ENCODE data around the gene GRIN2A.

Gene GRIN2A

DNA sequence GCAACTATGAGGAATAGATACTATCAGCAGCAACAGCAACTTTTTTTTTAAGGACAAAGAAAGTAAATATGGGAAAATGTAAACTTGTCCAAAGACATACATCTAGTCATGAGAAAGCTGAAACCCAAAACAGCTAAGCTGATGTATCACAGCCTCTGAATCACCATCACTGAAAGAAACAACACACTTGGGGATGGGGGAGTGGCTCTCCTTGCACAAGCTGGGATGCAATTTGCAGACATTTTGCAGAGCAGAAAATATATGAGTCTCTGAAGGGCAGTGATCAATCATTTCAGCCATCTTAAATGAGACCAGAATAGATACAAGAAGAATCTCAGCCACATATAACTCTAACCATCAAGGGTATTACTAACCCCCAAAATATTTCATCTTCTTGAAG lies 79.1 kb downstream of the GRIN2A start:
- no peak for TF ChIP-seq ZFX (IDR thresholded peaks at IDR 0.05; ENCODE audit: borderline replicate concordance)
- TF ChIP-seq, protein P1, sequence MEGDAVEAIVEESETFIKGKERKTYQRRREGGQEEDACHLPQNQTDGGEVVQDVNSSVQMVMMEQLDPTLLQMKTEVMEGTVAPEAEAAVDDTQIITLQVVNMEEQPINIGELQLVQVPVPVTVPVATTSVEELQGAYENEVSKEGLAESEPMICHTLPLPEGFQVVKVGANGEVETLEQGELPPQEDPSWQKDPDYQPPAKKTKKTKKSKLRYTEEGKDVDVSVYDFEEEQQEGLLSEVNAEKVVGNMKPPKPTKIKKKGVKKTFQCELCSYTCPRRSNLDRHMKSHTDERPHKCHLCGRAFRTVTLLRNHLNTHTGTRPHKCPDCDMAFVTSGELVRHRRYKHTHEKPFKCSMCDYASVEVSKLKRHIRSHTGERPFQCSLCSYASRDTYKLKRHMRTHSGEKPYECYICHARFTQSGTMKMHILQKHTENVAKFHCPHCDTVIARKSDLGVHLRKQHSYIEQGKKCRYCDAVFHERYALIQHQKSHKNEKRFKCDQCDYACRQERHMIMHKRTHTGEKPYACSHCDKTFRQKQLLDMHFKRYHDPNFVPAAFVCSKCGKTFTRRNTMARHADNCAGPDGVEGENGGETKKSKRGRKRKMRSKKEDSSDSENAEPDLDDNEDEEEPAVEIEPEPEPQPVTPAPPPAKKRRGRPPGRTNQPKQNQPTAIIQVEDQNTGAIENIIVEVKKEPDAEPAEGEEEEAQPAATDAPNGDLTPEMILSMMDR (IDR thresholded peaks at IDR 0.05), result no peak
- no peak overlapping the region for H3K27ac ChIP-seq

DNA sequence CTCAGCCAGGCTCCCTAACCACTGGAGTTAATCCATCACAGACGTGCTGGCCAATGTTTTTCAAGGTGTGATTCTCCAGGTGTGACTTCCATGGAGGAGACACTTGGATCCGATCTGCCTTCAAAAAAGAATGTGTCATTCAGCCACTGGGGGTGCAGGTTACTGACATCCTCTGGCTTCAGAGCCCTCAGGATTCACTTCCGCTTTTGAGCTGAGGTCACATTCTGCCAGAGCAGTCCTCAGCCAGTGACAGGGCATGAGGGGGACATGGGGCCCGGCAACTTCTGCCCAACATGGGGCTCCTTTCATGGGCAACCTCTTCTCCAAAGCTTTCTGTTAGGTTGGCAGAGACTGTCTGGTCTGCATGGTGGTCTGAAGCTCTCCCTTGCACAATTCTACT lies 81.4 kb downstream of the GRIN2A start:
- H3K27ac ChIP-seq, result no peak overlapping the region
- TF ChIP-seq ZFX (IDR thresholded peaks at IDR 0.05; ENCODE audit: borderline replicate concordance), result no peak
- TF ChIP-seq, protein P1 (IDR thresholded peaks at IDR 0.05), result no peak

DNA sequence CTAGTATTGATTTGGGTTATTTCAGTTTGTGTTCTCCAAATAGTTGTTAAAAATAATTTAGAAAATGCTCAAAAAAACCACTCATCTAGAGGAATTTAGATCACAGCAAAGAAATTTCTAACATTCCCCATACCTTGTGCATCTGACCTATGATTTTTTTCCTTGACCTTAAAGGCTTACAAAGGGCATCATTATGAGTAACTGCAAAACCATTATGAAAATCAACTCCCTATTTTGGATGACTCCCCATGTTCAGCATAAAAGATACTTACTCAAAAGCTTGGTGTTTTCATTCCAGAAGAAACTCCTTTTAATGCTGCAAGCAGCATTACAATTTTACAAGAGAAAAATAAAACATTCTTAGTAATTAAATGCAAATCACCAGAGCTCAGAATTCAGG lies 83.2 kb downstream of the GRIN2A start:
- TF ChIP-seq, protein P1 (IDR thresholded peaks at IDR 0.05), result no peak
- TF ChIP-seq ZFX (IDR thresholded peaks at IDR 0.05; ENCODE audit: borderline replicate concordance), result no peak
- no peak overlapping the region for H3K27ac ChIP-seq

DNA sequence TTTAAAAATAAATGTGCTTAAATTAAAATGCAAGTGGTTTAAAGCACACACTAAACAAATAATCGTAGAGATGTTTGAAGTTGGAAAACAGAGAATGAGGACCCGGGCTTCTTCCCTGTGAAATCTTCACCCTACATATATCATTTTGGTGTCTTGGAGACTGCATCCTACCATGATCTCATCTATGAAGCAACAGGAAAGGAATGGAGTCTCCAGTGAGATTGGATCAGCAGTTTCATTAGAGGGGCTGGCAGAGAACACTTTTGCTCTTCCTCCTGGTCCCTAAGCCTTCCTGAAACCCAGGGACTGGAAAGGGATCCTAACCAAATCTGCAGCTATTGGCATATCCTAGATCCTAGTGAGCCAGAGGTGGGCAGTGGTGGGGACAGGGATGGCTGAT lies 85.0 kb downstream of the GRIN2A start:
- H3K27ac ChIP-seq, result no peak overlapping the region
- no peak for TF ChIP-seq ZFX (IDR thresholded peaks at IDR 0.05; ENCODE audit: borderline replicate concordance)
- TF ChIP-seq, protein P1 (IDR thresholded peaks at IDR 0.05), result no peak

DNA sequence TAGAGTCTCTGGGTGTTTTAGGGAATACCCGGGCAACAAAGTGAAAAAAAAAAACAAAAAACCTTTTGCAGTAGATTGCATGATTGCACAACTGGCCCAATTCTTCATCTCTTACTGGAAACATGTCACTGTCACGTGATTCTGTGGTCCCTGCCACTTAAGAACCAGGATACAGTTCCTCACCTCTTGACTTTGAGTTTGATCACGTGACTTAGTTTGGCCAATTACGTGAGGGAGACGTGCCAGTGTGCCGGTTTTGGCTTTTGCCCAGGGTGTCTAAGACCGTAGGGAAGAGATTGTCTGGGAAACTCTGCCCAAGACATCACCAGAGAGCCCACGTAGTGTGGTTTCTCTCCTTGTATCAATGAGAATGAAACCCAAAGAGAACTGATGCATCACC lies 88.7 kb downstream of the GRIN2A start:
- no peak for TF ChIP-seq ZFX (IDR thresholded peaks at IDR 0.05; ENCODE audit: borderline replicate concordance)
- TF ChIP-seq, protein P1 (IDR thresholded peaks at IDR 0.05), result no peak
- H3K27ac ChIP-seq, result no peak overlapping the region

DNA sequence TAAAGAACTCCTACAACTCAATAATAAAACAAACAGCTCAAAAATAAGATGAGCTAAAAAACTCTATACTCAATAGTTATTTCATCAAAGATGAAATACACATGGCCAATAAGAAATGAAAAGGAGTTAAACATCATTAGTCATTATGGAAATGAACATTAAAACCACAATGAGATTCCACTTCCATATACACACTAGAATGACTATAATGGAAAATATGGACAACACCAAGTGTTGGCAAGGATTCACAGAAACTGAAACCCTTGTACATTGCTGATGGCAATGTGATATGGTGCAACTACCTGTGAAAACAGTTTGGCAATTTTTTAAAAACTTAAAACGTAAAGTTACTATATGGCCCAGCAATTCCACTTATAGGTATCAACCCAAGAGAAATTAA lies 91.4 kb downstream of the GRIN2A start:
- H3K27ac ChIP-seq, result no peak overlapping the region
- TF ChIP-seq, protein P1 (IDR thresholded peaks at IDR 0.05), result no peak
- no peak for TF ChIP-seq ZFX (IDR thresholded peaks at IDR 0.05; ENCODE audit: borderline replicate concordance)

DNA sequence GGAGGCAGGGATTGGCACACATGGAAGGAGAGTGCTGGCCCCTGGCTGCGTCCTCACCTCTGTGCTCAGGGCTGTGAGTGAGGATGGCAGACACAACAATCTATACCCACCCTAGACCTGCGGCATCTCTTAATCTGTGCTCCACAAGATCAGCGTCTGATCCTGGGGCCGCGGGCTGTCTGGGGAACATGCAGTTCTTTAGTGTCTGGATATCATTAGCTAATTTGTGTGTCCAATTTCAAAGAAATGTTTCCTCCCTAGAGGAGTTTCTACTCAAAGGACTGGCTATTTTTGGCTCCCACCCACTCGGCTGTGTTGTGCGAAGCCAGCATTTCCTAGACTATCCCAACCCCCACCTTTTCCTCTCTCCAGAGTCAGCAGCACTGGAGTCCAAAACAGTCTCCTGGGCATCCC lies 93.8 kb downstream of the GRIN2A start:
- TF ChIP-seq, protein P1 (IDR thresholded peaks at IDR 0.05), result no peak
- TF ChIP-seq ZFX (IDR thresholded peaks at IDR 0.05; ENCODE audit: borderline replicate concordance), result no peak
- H3K27ac ChIP-seq, result no peak overlapping the region
